HG03139 (cell line): ENCODE data around the gene EXOSC10.
A peak's percentile ranks its signal among the peaks of the same experiment; 100 is the strongest.

Source experiments
- ATAC-seq: cut with Tn5 transposase; IDR thresholded peaks from one replicate; pipeline ENCODE4 v1.9.1; 2021; ENCODE audit not compliant: unreplicated experiment

The EXOSC10 gene

GRCh38 chr1:11099310-11100148, at the start of gene EXOSC10:
Gene EXOSC10, minus strand, starts transcription at chr1:11099869. Its CDS starts 38 bp downstream, at chr1:11099831.
- peak; percentile 87 for ATAC-seq

DNA sequence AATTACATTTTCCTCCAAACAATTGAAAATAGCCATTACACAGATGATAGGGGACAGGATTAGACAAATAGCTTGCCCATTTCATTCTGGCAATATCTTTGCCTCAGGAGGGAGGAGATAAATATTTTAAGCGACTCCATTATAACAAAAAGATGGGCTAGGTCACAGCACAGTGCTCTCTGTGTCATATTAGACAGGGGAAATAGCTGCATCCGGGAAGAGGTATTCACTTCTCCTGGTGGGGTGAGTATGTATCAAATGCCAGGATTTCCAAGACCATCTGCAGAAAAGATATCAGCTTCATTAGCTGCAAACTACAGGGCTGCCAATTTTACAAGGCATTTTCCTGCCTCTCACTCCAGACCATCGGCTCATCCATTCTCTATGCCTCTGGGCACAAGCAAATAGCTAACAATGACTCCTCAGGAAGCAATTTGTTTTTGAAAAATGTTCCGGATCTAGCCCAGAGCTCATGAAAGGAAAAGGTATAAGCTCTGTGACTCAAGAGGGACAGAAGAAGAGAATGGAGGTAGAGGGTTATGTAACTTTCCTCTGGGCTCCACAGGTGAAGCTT, 47.6 kb upstream of the EXOSC10 start:
- no peak for ATAC-seq

DNA sequence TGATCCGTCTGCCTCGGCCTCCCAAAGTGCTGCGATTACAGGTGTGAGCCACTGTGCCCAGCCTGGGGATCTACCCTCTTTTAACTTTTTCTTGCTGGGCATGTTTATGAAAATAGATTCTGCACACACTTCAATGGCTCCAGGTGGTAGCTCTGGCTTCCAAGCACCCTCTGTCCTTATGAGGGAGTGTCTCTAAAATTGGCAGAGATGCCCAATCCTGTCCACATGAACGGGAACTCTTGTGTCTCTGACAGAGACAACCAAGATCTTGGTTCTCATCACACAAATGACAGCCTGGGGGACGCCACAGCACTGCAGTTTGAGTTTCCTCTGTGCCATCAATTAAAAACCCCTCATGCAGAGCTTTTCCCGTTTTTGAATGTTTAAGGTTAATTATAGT, 46.1 kb upstream of the EXOSC10 start:
- no peak for ATAC-seq

DNA sequence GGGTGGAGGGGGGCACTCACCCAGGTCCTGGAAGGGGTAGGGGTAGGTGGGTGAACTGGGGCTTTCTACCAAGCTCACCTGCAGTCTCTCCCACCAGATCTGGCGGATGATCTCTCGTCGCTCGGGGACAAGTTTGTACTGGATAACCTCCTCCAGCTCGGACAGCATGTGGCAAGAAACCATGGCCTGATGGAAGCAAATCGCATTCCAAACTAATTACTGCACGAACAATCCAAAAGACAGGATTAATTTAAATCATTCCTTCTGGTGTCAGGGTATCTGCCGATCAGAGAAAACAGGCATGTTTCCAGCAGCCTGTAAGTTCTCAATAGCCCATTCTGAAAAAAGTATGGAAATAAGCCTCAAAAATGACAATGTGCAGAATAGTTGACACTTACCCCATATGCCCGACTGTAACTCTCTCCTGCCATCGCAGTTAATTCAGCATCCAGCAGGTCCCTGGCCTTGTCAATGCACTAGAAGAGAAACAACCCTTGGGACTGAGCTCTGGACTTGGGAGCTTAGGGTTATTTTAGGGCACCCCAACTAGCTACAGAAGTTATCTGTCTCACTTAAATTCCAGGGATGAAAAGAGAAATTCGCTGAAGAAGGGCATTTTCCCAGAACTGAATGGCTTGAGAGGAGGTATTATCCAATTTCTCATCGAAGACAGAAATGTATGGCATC, 45.0 kb upstream of the EXOSC10 start:
- ATAC-seq = no peak

- ATAC-seq = no peak
Observed at GRCh38 chr1:11143907-11144306, 44.2 kb upstream of the EXOSC10 start.

DNA sequence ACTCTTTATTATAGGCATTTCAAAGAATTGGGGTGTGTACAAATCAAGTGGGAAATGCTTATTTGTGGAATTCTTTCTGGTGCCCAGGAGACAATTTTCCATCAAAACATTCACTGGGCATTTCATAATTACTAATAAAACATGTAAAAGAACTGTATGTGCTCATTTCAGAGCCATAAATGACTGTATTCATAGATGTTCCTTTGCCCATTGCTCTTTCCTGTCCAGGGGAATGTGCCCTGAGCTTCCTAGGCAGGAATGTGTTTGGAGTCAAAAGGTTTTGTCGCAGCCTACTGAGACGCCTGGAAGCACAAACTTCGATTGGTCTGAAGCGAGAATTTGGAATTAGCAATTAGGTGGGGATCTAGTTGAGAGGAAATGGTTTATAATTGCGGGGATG, 43.7 kb upstream of the EXOSC10 start:
- ATAC-seq = no peak

DNA sequence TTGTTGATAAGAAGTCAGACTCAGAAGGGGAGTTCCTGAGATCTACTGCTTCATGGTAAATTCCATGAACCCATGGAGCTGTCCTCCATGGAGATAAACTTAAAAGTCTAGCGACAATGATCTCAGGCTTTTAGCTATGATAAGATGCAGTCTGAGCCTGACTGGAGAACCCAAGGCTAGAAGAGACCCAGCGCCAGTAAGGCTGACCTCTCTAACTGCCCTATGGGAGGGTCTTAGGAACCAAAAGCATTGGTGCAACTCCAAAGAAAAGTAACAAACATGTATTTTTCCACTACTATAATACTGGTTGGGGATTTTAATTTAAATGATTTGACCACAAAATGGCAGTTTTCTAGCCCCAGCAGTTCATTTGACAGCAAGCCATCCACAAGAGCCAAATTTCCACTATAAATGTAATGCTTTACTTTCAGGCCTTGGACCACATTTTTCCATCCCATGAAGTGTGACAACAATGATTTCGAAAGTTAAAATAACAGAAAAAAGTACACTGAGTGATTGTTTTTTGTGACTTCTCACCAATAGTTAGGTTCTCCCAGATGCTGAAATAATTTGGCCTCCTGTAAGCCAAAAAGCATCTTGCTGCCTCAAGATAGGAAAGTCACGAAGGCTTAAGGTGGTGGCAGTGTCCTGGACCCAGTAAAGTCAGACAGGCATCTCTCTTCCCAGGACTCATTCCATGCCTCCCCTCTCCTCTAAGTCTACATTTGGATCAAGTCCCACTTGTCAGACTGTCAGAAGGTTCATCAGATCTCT, 43.1 kb upstream of the EXOSC10 start:
- no peak for ATAC-seq

DNA sequence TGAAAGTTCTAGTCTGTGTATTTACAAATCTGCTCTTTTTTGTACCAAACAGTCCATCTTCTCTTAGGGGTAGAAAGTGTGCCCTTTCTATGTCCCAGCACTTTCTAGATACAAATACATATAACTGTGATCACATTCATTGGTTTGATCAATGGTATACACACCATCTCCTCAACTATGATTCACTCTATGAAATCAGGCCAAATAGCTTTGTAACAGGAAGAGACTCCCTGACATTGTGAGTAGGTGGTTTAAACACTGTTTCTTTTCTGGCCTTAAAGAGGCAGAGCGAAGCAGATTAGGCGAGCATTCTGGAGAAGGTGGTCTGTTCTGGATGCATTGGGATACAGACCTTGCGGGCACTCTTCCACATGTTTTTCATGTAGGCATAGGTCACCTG, 39.3 kb upstream of the EXOSC10 start:
- no peak for ATAC-seq

DNA sequence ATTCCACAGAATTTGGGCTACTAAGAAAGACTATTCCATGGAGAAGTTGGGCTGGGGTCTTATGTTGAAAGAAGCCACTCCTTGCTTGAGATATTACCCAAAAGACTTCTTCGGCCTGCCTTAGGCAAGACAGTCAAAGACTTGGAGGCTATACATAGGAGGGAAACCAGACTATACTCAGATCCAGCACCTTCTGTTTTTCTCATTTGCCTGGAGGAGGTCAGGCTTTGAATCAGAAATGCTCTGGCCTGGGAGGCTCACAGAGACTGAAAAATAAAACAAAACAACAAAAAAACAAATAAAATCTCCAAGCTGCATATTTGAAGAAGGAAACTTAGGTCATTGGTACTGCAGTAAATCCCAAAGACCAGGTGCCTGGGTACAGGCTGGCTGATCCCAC, 38.4 kb upstream of the EXOSC10 start:
- ATAC-seq = no peak

DNA sequence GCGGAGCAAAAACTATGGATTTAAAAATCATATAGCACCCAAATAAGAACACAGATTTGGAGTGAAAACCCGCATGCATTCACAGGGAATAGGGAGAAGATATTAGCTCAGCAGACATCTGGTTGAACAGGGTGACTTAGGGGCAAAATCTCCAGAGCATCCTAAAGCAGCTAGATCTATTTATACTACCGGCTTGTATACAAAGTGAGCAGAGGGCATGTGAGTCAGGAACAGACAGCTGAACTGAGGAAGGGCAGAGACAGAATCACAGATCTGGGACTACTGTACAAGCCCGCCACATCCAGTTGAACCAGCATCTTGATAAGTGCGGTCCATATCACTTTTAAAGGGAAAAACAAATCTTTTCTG, 35.2 kb upstream of the EXOSC10 start:
- ATAC-seq = no peak

DNA sequence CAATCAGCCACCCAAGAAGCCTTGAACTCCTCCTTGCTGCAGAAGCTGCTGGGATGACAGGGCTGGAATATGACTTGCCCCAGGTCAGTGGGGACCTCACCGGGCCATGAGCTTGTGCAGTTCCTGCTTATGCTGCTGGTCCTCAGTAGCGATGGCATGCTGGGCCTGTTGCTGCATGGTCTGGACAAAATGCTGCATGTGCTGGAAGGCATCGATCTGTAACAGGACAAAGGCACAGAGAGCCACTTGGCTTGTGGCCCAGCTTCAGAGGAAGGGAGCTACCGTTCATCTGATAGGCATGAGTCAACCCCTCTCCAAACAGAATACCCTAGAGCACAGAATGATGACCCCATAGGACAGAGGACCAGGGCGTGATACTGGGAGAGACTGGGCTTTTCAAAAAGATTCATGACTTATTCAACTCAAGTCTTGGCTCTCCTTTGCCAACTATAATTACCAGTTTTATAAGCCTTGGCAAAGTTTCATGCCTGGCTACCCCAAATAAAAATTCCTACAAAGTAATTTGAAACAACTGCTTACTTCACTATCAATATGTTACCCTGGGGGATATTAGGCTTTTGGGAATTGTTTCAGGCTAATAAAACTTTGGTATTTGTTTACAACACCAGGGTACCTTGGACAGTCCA, 34.7 kb upstream of the EXOSC10 start:
- no peak for ATAC-seq

DNA sequence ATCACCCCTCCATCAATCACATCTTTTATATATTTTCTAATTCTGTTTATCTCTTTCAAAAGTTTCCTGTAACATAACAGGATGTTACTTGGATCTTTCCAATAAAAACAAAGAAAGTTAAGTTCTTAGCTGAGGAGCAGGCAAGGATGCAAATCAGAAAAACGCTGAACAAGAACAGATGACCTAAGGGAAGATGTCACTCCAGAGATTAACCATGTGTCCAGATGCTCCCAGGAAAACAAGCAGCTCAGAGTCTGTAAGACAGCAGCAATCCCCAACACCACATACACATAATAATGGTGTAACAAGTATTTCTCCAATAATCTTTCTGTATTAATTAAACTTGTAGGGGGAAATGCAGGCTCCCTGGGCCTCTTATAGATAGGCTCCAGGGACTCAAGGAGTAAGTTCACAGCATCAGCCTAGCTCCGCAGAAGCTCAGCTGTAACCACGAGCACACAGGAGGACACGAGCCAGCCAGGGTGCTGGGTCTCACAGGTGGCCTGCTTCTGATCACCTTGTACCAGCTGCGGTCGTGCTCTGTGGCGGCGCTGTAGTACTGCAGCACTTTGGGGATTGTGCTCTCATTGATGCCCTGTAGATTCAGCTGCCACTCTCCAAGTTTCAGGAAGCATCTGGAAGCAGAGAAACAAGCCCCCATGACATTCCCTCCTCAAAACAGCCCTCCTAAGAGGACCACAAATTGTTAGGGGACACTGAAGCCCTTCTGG, 33.1 kb upstream of the EXOSC10 start:
- ATAC-seq = no peak

- ATAC-seq = no peak
Observed at GRCh38 chr1:11131816-11132215, 32.1 kb upstream of the EXOSC10 start.

- no peak for ATAC-seq
Observed at GRCh38 chr1:11130406-11130805, 30.7 kb upstream of the EXOSC10 start.

DNA sequence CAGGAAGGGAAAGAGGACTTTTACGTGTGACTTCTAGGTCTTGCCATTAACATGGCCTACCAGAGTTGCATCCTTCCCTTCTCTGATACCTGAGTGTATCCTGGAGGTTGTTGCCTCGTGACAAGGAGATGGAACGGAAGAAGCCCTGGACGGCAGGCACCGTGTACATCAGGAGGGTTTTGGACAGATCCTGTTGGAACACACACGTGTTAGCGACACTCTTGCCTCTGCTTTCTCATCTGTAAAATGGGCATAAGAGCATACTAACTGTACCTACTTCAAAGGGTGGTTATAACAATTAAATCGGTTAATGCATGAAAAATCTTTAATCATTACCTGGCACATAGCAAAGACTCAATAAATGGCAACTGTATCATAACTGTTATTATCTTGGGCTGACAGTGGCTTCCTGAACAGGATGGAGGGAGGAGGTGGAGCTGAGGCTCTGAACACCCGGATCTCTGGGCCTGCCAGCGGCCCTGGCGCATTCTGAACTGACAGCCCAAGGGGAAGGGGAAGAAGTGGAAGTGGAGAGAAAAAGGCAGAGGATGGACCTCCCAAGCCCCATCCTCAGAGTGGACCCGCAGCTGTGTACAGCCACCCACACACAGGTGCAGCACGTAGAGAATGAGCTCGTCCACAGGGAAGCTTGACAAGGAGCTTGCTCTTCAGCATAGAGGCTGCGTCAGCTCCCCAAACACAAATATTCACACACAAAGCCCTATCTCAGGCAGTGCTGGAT, 30.2 kb upstream of the EXOSC10 start:
- no peak for ATAC-seq

DNA sequence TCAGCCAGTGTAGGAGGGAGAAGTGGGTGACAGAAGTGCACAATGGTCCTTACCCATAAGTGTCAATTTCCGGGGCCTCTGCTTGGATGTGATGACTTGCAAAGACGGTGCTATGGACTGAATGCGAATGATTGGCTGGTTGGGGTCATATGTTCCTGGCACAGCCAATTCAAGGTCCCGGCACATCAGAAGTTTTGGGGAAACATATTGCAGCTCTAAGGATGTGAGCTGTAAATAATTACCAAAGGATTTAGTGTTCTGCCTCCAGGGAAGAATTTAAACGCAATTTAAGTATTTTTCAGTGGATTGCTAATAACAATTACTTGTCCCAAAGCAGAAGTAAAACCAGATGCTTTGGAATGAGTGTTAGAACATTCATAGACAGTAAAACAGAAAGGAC, 26.9 kb upstream of the EXOSC10 start:
- no peak for ATAC-seq

GRCh38 chr1:11125931-11126330, 26.3 kb upstream of the EXOSC10 start:
- ATAC-seq = no peak

DNA sequence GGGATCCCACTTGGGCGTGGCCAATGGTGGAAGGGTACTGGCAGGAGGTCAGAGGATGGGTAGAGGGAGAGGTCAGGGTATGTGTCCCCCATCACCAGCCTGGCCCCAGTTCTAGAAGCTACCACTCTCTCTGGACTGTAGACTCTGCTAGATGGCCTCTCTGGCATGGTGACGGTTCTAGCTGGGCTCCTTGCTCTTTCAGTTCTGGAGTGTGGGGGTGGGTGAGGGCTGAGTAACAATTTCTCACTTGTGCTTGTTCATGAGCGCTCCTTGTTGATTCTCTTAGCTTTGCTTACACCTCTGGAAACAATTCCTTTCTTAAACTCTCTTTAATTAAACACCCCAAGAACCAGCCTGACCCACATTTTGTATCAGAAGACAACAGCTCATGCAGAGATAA, 25.3 kb upstream of the EXOSC10 start:
- no peak for ATAC-seq

GRCh38 chr1:11116318-11116717, 16.6 kb upstream of the EXOSC10 start:
- no peak for ATAC-seq

GRCh38 chr1:11114966-11115365, 15.3 kb upstream of the EXOSC10 start:
- ATAC-seq = no peak
